Colonic mucosa (tissue), 4 donors: ENCODE measurements around the gene NXT1. TPM values are rescaled to one million over a fixed set of nuclear protein-coding genes. Genes with fewer than 3 reads are reported as not detected.
"Not testable (repeated sequence)": the region's sequence is repeated elsewhere in the genome, so short reads cannot be mapped to it uniquely, and the experiment has no call there.

Source experiments
- DNase-seq: peaks from one replicate; pipeline ENCODE4 v3.0.0-alpha.2; 2020
- H3K27ac ChIP-seq: fragments of 200-600 bp; one replicate; pipeline ENCODE4 v1.8.0; 2021
- H3K27me3 ChIP-seq: fragments of 200-600 bp; one replicate; pipeline ENCODE4 v1.8.0; 2021
- H3K36me3 ChIP-seq: fragments of 200-600 bp; one replicate; pipeline ENCODE4 v1.8.0; 2021
- H3K4me1 ChIP-seq: fragments of 200-600 bp; one replicate; pipeline ENCODE4 v1.8.0; 2021; ENCODE audit warnings: mild to moderate bottlenecking
- H3K4me3 ChIP-seq: fragments of 200-600 bp; one replicate; pipeline ENCODE4 v1.8.0; 2021
- H3K9ac ChIP-seq, 2 donors: one replicate each; pipeline ENCODE4 v1.7.0; 2013; ENCODE audit warnings: control low read depth in 2 of 2, low read depth in 2 of 2, low read length in 2 of 2
- H3K9me3 ChIP-seq: fragments of 200-600 bp; one replicate; pipeline ENCODE4 v1.8.0; 2021
- intact Hi-C: fragments of 100-400 bp; cut with DNase I; formaldehyde crosslinking; loops from one replicate; pipeline ENCODE4 v1.14.1; 2022
- total RNA-seq, 2 donors: library from RNA; stranded (reverse); fragmentation: NEBNext Ultra II Directional in 1 of 2; extraction: Animal tissue kit (Norgen Biotek cat#: 25700) in 1 of 2; gene quantifications; one replicate each; pipeline ENCODE4 v1.2.1, GENCODE V29; 2021
- TF ChIP-seq, protein P1 (sequence below): fragments of 200-600 bp; IDR thresholded peaks from one replicate; pipeline ENCODE4 v1.8.0; 2022; ENCODE audit warnings: antibody characterized with exemption, mild to moderate bottlenecking
- donor health status: healthy.
- donor health status: DM: no; HTN: no; CAD: no.
- donor health status: DM: no; HTN: no; CAD: no.

Gene NXT1
- total RNA-seq, 2 donors from 2014 or later, result 12.4 to 16.6 TPM

DNA sequence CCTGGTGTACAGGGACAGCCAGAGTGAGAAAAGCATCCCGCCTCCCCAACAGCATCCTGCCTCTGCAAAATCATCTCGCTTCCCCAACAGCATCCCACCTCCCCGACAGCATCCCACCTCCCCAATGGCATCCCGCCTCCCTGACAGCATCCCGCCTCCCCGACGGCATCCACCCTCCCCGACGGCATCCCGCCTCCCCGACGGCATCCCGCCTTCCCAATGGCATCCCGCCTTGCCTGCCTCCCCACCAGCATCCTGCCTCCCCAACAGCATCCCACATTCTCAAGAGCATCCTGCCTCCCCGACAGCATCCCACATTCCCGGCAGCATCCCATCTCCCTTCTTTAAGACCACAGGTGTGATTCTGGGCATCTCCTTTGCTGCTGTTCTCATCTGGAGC is 46.0 kb upstream of the NXT1 start:
- Histone ChIP-seq H3K4me1 (no peaks in the 10 kb centered on the region), H3K27ac (no peak overlapping the region), H3K9ac (no peak overlapping the region), H3K36me3 (no peaks in the 10 kb centered on the region), H3K27me3 (no peaks in the 10 kb centered on the region), H3K9me3 (no peaks in the 10 kb centered on the region), H3K4me3 (no peak overlapping the region)
- TF ChIP-seq, protein P1, sequence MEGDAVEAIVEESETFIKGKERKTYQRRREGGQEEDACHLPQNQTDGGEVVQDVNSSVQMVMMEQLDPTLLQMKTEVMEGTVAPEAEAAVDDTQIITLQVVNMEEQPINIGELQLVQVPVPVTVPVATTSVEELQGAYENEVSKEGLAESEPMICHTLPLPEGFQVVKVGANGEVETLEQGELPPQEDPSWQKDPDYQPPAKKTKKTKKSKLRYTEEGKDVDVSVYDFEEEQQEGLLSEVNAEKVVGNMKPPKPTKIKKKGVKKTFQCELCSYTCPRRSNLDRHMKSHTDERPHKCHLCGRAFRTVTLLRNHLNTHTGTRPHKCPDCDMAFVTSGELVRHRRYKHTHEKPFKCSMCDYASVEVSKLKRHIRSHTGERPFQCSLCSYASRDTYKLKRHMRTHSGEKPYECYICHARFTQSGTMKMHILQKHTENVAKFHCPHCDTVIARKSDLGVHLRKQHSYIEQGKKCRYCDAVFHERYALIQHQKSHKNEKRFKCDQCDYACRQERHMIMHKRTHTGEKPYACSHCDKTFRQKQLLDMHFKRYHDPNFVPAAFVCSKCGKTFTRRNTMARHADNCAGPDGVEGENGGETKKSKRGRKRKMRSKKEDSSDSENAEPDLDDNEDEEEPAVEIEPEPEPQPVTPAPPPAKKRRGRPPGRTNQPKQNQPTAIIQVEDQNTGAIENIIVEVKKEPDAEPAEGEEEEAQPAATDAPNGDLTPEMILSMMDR, result no peak
- no peak for DNase-seq
- intact Hi-C loops, result no loop called here

- intact Hi-C loops, result no loop called here
- Histone ChIP-seq H3K4me1 (no peaks in the 10 kb centered on the region), H3K27ac (no peak overlapping the region), H3K27me3 (no peaks in the 10 kb centered on the region), H3K9me3 (no peaks in the 10 kb centered on the region), H3K4me3 (no peak overlapping the region), H3K9ac (no peak overlapping the region), H3K36me3 (no peaks in the 10 kb centered on the region)
- TF ChIP-seq, protein P1, result no peak
- no peak for DNase-seq
Observed at GRCh38 chr20:23305098-23305497, 45.5 kb upstream of the NXT1 start.

- H3K36me3 ChIP-seq, H3K4me3 ChIP-seq, H3K9me3 ChIP-seq, H3K27ac ChIP-seq, H3K4me1 ChIP-seq, H3K27me3 ChIP-seq, intact Hi-C loops, DNase-seq, H3K9ac ChIP-seq: not testable (repeated sequence)
Observed at GRCh38 chr20:23307393-23307792, 43.2 kb upstream of the NXT1 start.

DNA sequence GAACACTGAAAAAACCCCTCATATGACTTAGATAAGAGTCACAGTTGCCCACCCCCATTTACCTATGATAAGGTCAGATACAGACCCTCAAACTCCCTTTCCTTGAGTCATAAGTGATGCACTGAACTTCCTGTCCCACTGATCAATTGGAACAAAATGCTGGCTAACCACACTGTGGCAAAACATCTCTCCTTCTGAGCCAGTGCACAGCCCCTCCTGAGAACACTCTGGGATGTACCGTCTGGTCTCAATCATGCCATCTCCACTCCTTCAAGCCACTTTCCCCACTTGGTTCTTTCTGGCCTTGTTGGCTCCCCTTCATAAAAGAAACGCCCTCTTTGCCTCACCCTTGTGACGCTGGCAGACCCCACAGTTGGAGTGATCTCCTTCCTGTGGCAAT is 42.6 kb upstream of the NXT1 start:
- Histone ChIP-seq H3K4me1 (no peaks in the 10 kb centered on the region), H3K27me3 (no peaks in the 10 kb centered on the region), H3K4me3 (no peak overlapping the region), H3K9me3 (no peaks in the 10 kb centered on the region), H3K36me3 (no peaks in the 10 kb centered on the region), H3K9ac (no peak overlapping the region), H3K27ac (no peak overlapping the region)
- TF ChIP-seq, protein P1, result no peak
- DNase-seq, result no peak
- intact Hi-C loops, result no loop called here

DNA sequence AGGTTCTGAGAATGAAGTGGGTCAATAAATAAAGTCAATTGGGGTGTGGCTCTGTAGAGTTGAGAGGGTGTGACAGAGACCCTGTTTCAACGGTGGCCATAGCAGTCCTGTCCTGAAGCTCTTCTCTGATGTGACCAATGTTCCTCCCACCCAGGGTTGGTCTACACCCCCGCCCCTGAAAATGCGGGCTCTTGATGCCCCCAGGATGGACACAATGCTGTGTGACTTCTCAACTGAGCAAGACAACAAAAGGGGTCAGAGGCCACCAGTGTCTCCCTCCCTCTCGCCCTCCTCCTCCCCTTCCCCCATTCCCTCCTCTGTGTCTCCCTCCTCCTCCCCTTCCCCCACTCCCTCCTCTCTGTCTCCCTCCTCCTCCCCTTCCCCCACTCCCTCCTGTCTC is 41.7 kb upstream of the NXT1 start:
- H3K4me3 ChIP-seq, result no peak overlapping the region
- TF ChIP-seq, protein P1, result no peak
- H3K4me1 ChIP-seq, result no peaks in the 10 kb centered on the region
- H3K27me3 ChIP-seq, result no peaks in the 10 kb centered on the region
- H3K9me3 ChIP-seq, result no peaks in the 10 kb centered on the region
- intact Hi-C loops, result no loop called here
- no peak overlapping the region for H3K27ac ChIP-seq
- DNase-seq, result no peak
- H3K9ac ChIP-seq, result no peak overlapping the region
- no peaks in the 10 kb centered on the region for H3K36me3 ChIP-seq

DNA sequence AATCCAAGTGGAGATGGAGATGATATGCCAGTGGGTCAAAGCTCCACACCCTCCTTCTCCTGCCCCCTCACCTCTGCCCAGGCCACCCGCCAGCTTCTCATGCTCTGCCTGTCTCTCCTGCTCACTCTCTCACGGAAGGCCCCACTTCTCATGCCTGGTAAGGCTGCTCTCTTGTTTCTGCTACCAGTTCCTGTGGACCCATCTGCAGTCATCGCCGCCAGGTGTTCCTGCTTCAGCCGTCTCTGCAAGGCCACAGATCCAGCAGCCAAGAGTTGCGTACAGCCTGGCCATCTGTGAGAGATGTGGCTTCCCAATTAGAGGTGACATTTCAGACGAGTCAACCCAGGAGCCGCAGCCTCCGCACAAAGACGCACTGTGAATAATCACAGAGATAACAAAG is 40.8 kb upstream of the NXT1 start:
- Histone ChIP-seq H3K4me3 (no peak overlapping the region), H3K27me3 (no peaks in the 10 kb centered on the region), H3K9me3 (no peaks in the 10 kb centered on the region), H3K27ac (no peak overlapping the region), H3K9ac (no peak overlapping the region), H3K4me1 (no peaks in the 10 kb centered on the region), H3K36me3 (no peaks in the 10 kb centered on the region)
- TF ChIP-seq, protein P1, result no peak
- no peak for DNase-seq
- intact Hi-C loops, result no loop called here
